SU-DHL-6 (cell line): ENCODE results near the gene LHFPL6.

ENCODE experiments used
- H2AFZ ChIP-seq: fragments of 200-600 bp; sonication (generic); 2 replicates; pipeline ENCODE4 v1.6.1; 2014; ENCODE audit warnings: low read depth, mild to moderate bottlenecking, moderate library complexity, mixed read lengths, antibody characterized with exemption, low read length; ENCODE audit not compliant: severe bottlenecking
- H3F3A ChIP-seq: fragments of 200-600 bp; shearing (Covaris generic); 2 replicates; pipeline ENCODE4 v1.6.0; 2016; ENCODE audit warnings: antibody characterized with exemption, mild to moderate bottlenecking; ENCODE audit not compliant: insufficient read depth
- H3K27ac ChIP-seq: fragments of 200-600 bp; sonication (generic); 2 replicates; pipeline ENCODE4 v1.5.1; 2016; ENCODE audit warnings: low read depth, mild to moderate bottlenecking, low read length, moderate library complexity, mixed read lengths
- H3K27me3 ChIP-seq: fragments of 200-600 bp; sonication (generic), shearing (Covaris generic); 2 replicates; pipeline ENCODE4 v1.6.0; 2014; ENCODE audit warnings: mild to moderate bottlenecking, low read length
- H3K36me3 ChIP-seq: fragments of 200-600 bp; sonication (generic); 2 replicates; pipeline ENCODE4 v1.6.1; 2014; ENCODE audit warnings: mild to moderate bottlenecking, low read length, mixed read lengths
- H3K4me2 ChIP-seq: fragments of 300-600, 200-600 bp; shearing (Covaris generic), sonication (generic); 2 replicates; pipeline ENCODE4 v1.6.0; 2014; ENCODE audit warnings: low read length, low read depth, mild to moderate bottlenecking; ENCODE audit not compliant: poor library complexity, severe bottlenecking
- H3K4me3 ChIP-seq: fragments of 200-600 bp; sonication (generic); 2 replicates; pipeline ENCODE4 v1.5.1; 2014; ENCODE audit warnings: antibody characterized with exemption, low read length, mild to moderate bottlenecking, mixed read lengths; ENCODE audit not compliant: insufficient read depth, poor library complexity, severe bottlenecking
- H3K79me2 ChIP-seq: fragments of 200-600 bp; sonication (generic); 2 replicates; pipeline ENCODE4 v1.6.1; 2014; ENCODE audit warnings: mild to moderate bottlenecking, low read length, moderate library complexity; ENCODE audit not compliant: insufficient read depth
- H3K9ac ChIP-seq: fragments of 200-600 bp; sonication (generic); 2 replicates; pipeline ENCODE4 v1.7.0; 2014; ENCODE audit warnings: mild to moderate bottlenecking, low read length
- H3K9me2 ChIP-seq: fragments of 200-600 bp; sonication (generic); replicated peaks from 2 replicates; pipeline ENCODE4 v1.6.1; 2014; ENCODE audit warnings: low read length; ENCODE audit not compliant: insufficient read depth
- H3K9me3 ChIP-seq: fragments of 200-600 bp; sonication (generic); 2 replicates; pipeline ENCODE4 v1.6.1; 2014; ENCODE audit warnings: low read length, mixed read lengths; ENCODE audit not compliant: insufficient read depth
- H4K20me1 ChIP-seq: fragments of 200-600 bp; sonication (generic); 2 replicates; pipeline ENCODE4 v1.6.1; 2014; ENCODE audit warnings: low read depth, mild to moderate bottlenecking, antibody characterized with exemption, low read length, moderate library complexity, mixed read lengths
- EZH2phosphoT487 ChIP-seq: fragments of 200-600 bp; sonication (generic), shearing (Covaris generic); conservative IDR thresholded peaks from 2 replicates; pipeline ENCODE4 v1.6.1; 2018; ENCODE audit warnings: mild to moderate bottlenecking, antibody characterized with exemption, low read length, moderate library complexity, mixed read lengths
- TF ChIP-seq, protein P1 (sequence below): fragments of 200-600 bp; sonication (generic); IDR thresholded peaks from one replicate; pipeline ENCODE4 v1.5.1; 2017; ENCODE audit warnings: antibody characterized with exemption, mild to moderate bottlenecking, low read length, moderate library complexity; ENCODE audit not compliant: insufficient read depth, poor library complexity, severe bottlenecking

Gene LHFPL6

DNA sequence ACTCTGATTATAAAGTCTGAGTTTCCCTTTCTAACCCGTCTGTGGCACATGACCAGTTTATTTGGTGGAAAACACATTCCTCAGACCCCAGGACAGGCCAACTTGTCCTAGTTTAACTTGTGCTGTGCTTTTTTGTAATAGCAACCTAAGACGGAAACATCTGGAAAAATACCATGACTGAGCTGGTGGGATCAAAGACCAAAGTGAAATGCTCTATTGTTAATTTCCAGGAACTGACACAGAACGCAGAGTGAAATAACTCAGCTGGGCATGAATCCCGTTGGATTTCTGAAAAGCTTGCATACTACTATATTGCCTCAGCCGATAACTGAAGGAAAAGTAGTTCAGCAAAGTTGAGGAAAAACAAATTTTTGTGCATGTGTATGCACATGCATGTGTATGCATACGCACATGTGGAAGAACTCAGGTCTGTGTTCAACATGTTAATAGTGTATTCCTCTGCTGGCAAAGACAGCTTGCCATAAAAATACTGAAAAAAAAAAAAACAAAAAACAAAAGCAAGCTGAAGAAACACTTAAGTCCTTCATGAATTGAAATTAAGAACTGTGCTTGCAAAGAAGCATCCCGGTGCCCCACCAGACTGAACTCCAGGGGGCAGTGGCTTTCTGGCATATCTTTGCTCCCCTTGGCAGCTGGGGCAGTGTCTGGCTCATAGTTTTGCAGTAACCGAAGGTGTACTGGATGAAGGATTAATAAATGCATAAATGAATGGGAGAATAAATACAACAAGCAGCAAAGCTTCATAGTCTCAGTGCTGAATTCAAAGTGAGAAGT lies 187.8 kb downstream of the LHFPL6 start:
- Histone ChIP-seq H3K9me2 (no peaks in the 10 kb centered on the region), H3K4me2 (no peak overlapping the region), H3K4me3 (no peak overlapping the region), H4K20me1 (no peaks in the 10 kb centered on the region), H3K9me3 (no peaks in the 10 kb centered on the region), H3K27me3 (no peaks in the 10 kb centered on the region), H3K36me3 (no peaks in the 10 kb centered on the region), H3K27ac (no peak overlapping the region), H3K9ac (no peak overlapping the region), H3F3A (no peaks in the 10 kb centered on the region), H3K79me2 (no peaks in the 10 kb centered on the region), H2AFZ (no peak overlapping the region)
- no peak for TF ChIP-seq EZH2phosphoT487
- TF ChIP-seq, protein P1, sequence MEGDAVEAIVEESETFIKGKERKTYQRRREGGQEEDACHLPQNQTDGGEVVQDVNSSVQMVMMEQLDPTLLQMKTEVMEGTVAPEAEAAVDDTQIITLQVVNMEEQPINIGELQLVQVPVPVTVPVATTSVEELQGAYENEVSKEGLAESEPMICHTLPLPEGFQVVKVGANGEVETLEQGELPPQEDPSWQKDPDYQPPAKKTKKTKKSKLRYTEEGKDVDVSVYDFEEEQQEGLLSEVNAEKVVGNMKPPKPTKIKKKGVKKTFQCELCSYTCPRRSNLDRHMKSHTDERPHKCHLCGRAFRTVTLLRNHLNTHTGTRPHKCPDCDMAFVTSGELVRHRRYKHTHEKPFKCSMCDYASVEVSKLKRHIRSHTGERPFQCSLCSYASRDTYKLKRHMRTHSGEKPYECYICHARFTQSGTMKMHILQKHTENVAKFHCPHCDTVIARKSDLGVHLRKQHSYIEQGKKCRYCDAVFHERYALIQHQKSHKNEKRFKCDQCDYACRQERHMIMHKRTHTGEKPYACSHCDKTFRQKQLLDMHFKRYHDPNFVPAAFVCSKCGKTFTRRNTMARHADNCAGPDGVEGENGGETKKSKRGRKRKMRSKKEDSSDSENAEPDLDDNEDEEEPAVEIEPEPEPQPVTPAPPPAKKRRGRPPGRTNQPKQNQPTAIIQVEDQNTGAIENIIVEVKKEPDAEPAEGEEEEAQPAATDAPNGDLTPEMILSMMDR = peak; percentile 51

DNA sequence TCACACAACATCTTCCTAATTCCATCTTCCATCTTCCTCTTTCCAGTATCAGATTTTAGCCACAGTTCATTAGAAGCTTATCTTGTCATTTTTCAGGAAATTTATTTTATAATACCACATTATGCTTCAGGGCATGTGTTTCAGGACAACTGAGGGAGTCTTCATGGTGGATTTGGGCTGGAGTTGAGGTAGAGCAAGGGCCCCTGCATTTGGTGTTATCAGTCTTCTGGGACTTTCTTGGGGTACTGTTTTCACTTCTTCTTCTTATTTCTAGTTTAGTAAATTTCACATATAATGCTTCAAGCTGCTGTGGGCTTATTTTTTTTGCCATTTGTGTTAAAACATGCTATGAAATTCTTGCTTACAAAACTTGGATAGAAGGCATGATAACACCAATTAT lies 188.7 kb downstream of the LHFPL6 start:
- H3K27me3 ChIP-seq = no peaks in the 10 kb centered on the region
- no peak overlapping the region for H3K27ac ChIP-seq
- H3K4me2 ChIP-seq = no peak overlapping the region
- H3K36me3 ChIP-seq = no peaks in the 10 kb centered on the region
- no peaks in the 10 kb centered on the region for H3K9me3 ChIP-seq
- no peaks in the 10 kb centered on the region for H3K79me2 ChIP-seq
- no peaks in the 10 kb centered on the region for H3F3A ChIP-seq
- TF ChIP-seq, protein P1 = no peak
- no peak for TF ChIP-seq EZH2phosphoT487
- no peaks in the 10 kb centered on the region for H4K20me1 ChIP-seq
- no peak overlapping the region for H3K4me3 ChIP-seq
- H2AFZ ChIP-seq = no peak overlapping the region
- no peaks in the 10 kb centered on the region for H3K9me2 ChIP-seq
- no peak overlapping the region for H3K9ac ChIP-seq

DNA sequence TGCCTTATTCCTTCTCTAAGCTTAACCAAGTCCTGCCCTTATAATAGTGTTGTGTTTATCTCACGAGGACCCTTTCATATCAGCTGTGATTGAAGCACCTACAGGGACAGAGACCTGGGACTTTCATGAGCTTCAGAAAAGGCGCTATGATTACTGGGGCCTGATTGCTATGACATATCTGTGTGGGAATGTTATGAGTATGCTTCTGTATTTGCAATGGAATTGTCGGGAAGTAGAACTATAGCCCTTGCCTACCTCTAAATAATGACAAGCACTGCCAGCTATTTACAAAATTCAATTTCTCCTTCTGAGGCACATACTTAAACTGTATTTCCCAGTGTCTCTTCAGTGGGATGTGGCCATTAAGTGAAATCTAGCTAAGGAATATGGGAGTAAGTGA lies 191.5 kb downstream of the LHFPL6 start:
- Histone ChIP-seq H3K9me2 (no peaks in the 10 kb centered on the region), H2AFZ (no peak overlapping the region), H3K9me3 (no peaks in the 10 kb centered on the region), H3K79me2 (no peaks in the 10 kb centered on the region), H3F3A (no peaks in the 10 kb centered on the region), H3K27ac (no peak overlapping the region), H3K27me3 (no peaks in the 10 kb centered on the region), H3K4me3 (no peak overlapping the region), H3K36me3 (no peaks in the 10 kb centered on the region), H4K20me1 (no peaks in the 10 kb centered on the region), H3K4me2 (no peak overlapping the region), H3K9ac (no peak overlapping the region)
- TF ChIP-seq, protein P1 = no peak
- TF ChIP-seq EZH2phosphoT487 = no peak
